HG02943 (cell line): ENCODE measurements around the gene VWA3A.
"Not testable (repeated sequence)": the region's sequence is repeated elsewhere in the genome, so short reads cannot be mapped to it uniquely, and the experiment has no call there.

ENCODE experiments used
- ATAC-seq: cut with Tn5 transposase; IDR thresholded peaks from one replicate; pipeline ENCODE4 v1.9.1; 2021; ENCODE audit warnings: mild to moderate bottlenecking, low read depth, moderate library complexity; ENCODE audit not compliant: unreplicated experiment

Gene VWA3A

DNA sequence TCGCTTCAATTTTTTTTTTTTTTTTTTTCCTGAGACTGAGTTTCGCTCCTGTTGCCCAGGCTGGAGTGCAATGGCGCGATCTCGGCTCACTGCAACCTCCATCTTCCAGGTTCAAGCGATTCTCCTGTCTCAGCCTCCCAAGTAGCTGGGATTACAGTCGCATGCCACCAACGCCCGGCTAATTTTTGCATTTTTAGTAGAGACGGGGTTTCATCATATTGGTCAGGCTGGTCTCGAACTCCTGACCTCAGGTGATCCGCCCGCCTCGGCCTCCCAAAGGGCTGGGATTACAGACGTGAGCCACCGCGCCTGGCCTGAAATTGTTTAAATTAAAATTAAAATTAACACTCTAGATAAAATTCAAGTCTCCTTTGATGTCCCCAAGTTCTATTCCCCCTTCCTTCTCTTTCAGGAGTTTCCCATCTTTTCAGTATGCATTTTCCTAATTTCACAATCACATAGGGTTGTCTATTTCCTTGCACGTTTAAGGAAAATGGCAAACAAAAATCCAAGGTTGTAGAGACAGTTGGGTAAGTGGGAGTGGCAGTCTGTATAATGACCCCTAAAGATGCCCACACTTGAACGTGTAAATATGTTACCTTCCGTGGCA, 104.3 kb downstream of the VWA3A start:
- not testable (repeated sequence) for ATAC-seq

DNA sequence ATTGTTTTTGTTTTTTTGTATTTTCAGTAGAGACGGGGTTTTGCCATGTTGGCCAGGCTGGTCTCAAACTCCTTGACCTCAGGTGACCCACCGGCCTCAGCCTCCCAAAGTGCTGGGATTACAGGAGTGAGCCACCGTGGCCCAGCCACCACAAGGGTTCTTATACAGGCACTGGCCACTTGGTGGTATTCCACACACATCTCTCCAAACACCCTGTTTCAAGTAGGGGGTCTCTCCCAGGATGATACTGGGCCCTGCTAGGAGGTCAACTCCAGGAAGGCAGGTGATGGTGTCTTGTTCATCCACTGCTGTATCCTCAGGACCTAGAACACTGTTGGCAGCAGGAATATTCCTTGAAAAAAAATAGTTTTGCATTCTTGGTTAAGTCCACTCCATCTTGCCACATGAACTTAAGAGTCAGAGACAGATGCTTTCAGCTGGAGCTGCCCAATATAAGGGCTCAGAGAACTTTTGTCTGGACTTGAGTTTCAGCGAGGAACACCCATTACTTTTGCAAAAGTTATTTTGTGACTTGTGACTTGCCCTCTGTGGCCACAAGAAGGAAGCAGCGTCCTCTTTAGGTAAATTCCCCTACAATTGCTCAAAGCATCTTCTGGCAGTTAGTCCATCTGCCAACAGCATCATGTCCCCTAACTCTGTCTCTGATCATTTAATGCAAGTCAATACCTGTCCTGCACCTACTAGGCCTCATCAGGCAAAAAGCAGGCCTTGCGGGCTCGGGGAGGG, 106.4 kb downstream of the VWA3A start:
- no peak for ATAC-seq

DNA sequence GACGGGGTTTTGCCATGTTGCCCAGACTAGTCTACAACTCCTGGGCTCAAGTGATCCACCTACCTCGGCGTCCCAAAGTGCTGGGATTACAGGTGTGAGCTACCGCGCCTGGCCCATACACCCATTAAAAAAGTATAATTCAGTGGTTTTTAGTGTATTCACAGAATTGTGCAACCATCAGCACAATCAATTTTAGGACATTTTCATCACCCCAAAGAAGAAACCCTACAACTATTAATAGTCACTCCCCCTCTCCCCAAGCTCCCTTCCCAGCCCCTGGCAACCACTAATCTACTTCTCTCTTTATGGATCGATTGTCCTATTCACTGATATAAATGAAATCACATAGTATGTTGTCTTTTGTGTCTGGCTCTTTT, 109.9 kb downstream of the VWA3A start:
- no peak for ATAC-seq

DNA sequence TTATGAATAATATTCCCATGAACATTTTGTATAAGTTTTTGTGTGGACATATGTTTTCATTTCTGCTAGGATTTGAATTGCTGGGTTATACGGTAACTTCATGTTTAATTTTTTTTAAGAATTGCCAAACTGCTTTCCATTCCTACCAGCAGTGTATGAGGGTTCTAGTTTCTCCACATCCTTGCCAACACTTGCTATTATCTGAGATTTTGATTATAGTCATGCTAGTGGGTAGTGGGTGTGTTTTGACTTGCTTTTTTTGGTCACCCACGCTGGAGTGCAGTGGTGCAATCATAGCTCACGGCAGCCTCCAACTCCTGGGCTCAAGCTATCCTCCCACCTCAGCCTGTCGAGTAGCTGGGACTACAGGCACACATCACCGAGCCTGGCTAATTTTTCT, 110.8 kb downstream of the VWA3A start:
- ATAC-seq, result no peak

DNA sequence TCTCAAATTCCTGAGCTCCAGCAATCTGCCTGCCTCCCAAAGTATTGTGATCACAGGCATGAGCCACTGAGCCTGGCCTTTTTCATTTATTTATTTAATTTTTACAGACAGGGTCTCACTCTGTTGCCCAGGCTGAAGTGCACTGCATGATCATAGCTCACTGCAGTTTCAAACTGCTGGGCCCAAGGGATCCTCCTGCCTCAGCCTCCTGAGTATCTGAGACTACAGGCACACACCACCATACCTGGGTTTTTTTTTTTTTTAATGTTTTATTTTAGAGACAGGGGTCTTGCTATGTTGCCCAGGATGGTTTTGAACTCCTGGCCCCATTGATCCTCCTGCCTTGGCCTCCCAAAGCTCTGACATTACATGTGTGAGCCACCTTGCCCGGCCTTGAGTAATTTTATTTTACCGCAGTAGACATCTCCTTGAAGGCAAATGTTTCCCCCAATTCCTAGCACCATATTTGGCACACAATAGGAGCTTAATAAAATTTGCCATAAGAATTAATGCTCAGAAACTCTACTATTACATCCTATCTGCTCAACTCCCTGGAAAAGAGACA, 111.8 kb downstream of the VWA3A start:
- no peak for ATAC-seq

DNA sequence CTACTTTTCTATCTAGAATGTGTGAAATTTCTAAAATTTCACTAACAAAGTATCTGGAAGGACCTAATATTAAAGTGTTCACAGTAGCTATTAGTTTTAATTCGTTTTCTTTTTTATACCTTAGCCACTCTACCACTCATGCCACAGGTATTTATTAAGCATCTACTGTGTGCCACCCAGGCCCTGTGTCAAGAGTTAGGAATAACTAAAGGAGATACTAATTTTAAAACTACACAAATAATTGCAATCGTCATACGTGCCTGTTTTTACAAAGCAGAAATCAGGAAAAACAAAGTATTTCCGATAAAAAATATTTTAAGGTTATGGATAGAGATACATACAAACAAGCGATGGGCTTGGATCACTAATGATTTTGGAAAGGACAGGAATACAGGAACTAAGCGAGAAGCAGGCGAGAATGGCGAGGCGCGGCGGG, 113.3 kb downstream of the VWA3A start:
- no peak for ATAC-seq

DNA sequence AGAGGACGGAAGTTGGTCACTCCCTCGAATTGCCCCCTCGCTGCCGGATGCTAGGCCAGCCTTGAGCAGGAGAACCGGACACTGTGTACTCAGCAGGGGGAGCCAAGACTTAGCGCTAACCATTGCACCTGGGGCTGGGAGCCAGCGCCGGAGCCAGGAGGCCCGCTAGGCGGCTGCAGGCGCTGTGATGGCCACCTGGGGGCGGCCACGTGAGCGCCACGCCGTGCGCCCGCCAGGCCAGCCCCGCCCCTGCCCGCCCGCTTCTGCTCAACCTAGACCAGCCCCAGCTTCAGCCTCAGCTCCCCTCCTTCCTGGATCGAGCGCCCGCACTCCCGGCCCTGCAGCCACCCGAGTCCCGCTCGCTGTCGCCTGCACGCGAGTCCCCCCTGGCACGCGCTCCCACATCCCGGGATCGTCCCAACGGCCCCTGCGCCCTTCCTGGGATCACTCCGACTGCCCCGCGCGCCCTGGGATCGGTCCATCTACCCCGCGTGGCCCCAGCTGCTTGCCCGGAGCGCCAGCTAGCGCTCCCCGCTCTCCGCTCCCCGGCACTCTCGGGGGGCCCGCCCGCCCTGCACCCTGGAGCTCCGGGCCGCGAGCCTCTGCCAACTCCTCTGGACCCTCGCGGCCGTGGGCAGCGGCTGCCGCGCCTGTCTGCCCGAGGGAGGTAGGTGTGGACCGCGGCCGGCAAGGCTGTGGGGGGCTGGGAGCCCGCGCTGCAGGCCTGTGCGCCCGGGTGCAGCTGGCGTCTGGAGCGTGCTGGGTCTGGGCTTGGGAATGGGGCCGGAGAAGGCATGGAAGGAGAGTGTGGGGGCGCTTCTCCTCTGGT, 113.9 kb downstream of the VWA3A start, which contains the start of gene EEF2K:
Gene EEF2K, plus strand, starts transcription at position 266 of the 829 bp plus-strand sequence. CDS start 19,452 bp downstream, outside the sequence.
- peak; percentile 71 for ATAC-seq
